Activated CD8-positive, alpha-beta memory T cell treated with anti-CD3 and anti-CD28 coated beads for 24 hours (primary cell): ENCODE measurements around the gene ANK3.

ENCODE experiments used
- DNase-seq: peaks from one replicate; pipeline ENCODE4 v3.0.0-alpha.2; 2020

Gene ANK3

DNA sequence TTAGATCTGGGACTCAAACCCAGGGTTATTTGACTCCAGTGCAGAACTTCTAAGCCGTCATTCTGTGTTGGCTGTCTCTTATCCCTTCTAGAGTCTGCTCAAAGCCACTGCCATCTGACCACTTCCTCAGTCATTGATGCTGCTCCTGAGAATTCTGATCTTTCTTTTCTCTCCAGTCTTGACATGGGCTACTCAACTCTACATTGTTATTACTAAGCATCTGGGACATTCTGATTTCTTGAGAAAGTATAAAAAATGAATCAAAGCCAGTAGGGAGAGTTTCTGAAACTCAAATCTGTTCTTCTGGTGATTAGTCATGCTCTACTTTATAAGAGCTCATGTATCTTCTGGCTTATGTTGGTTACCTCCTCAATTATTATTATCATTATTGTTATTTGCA, 48.7 kb downstream of the ANK3 start:
- DNase-seq: no peak

DNA sequence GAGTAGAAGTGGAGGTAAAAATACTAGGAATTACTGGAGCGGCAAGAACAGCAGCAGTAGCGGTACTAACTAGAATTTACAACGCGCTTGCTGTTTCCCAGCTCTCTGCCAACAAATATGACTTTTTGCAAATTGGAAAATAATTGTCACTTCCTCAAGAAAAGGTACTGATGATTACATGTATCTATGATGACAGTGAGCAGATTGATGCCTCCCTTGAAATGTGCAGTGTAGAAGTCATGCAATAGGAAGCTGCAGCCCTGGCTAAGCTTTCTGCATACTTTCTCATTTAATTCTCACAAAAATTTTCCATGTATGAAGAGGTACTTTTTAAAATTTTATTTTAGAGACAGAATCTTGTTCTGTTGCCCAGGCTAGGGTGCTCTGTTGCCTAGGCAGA, 49.9 kb downstream of the ANK3 start:
- DNase-seq: no peak

DNA sequence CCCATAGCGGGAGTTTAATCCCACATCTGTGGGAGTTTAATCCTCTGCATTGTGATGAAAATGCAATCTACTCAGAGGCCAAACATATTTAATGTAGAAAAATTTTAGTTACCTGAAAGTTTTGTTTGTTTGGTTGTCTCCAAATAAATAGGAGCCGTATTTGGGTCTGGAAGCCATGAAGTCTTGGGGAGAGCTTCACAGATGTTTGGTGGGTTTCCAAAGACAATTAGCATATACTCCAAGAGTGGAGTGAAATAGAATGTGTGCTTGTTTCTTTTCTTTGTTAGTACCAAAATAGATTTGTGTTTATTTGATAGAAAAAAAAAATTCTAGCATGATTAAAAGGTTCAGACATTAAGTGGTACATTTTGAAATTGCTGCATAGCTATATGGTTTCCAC, 50.9 kb downstream of the ANK3 start:
- no peak for DNase-seq

DNA sequence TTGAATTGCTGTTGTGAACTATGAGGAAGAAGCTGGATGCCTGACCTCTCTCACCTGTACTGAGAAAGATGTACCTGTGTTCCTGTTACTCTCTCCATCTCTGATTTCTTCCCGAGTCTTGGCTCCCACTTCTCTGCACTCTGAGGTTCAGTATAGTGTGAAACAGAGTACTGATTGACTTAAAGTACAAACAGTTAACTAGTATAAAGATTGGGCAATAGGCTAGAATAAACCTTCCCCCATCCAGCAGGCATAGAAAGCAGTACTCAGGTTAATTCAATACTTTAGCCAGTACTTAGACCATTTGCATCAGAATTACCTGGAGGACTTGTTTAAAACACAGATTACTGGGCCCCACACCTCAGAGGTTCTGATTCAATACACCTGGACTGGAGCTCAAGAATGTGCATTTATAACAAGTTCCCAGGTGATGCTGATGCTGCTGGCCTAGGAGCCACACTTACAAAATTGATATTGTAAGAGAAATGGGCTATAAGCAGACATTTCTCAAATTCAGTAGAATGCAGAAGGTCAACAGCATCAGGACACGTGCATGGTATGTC, 51.6 kb downstream of the ANK3 start:
- no peak for DNase-seq

DNA sequence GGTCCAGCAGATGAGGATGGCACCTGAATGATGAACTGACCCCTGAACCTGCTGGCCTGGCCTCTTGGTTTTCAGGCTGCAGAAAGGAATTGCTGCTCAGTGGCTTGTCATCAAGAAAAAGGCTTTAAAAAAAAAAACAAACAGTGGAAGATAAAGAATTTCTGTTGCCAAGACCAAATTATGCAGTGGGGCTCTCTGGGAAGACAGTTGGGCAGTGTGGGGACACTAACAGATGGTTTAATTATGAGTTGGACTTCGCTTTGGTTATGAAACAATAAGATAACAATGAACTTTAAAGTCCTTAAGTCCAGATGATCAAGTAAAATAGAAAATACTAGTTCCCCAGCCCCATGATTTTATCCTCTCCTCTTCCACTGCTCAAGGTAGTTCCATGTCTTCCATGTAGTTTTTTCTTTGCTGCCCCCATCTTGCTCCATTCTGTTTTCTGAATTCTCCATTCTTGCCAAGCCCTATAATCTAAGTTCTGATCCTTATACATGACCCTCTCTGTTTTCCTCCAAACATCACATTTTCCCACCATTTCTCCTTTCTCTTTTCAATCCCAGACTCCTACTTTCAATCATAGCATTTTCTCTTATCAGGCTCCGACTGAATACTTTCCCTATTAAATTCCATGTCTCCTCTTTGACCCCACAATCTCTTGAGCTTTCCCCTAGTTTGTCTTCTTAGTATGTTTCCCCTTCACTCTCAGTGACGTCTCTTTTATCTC, 52.6 kb downstream of the ANK3 start:
- DNase-seq: no peak

DNA sequence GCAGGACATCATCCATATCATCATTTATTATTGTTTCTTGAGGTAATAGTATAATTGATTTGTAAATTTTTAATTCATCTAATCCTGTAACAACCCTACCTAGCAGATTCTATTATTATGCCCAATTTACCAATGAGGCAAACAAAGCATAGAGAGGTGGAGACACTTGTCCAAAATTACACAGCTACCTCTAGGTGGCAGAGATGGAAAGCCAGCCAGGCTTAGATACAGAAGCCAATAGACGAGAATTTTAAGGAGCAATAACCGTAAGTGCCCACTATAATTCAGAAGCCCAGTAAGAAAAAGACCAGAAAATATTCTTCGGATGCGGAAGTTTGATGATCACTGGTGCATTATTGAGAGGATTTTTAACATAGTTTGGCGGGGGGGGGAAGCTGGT, 54.0 kb downstream of the ANK3 start:
- DNase-seq: no peak

DNA sequence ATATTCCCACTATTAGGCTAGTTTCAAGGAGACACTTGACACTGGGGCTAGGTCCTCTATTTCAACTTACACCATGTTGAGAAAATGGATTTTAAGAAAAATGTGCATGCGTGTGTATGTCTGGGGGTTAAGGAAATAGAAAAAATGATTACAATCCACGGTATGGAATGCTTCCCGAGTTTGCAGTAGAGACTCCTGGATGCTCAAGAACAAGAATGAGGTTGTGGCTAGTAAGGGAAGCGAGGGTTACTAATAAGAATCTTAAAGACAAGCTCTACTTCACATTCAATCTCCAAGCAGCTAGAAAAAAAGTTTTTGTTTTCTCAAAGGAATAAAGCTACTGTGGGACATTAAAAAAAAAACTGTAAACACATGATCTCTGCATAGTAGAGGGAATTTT, 54.7 kb downstream of the ANK3 start:
- DNase-seq: no peak

DNA sequence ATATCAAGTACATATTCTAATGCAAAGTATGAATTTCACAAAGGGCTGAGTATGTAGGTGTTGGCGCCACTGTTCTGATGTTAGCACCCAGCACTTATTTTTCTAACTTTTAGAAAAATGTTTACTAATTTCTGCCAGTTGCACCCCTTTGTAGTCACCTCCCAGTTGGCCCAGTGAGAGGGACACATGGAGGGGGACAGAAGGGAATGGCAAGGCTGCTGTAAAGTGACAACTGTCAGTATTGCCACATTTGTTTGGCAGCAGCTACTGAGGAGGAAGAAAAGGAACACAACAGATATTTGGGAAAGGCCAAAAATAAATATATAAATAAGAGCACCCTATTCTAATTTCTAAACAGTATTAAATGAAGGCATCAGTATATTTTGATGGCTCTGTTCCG, 57.3 kb downstream of the ANK3 start:
- DNase-seq: no peak

DNA sequence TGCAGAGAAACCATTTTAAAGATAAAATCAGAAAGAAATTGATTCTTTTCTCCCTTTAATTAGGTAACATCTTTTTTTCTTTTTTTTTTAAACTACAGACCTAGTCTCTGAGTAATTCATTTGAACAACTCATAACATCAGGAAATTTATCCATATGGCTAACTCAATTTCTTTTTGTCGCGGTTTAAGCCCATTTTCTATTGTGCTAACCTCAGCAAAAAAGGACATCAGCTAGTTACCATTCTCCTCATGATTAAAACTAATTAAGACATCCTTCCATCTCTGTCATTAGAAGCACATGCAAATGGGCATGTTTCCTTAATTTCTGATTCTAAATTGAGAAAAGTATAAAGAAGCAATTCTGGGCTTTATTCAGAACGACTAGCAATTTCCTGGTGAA, 57.8 kb downstream of the ANK3 start:
- DNase-seq: no peak

DNA sequence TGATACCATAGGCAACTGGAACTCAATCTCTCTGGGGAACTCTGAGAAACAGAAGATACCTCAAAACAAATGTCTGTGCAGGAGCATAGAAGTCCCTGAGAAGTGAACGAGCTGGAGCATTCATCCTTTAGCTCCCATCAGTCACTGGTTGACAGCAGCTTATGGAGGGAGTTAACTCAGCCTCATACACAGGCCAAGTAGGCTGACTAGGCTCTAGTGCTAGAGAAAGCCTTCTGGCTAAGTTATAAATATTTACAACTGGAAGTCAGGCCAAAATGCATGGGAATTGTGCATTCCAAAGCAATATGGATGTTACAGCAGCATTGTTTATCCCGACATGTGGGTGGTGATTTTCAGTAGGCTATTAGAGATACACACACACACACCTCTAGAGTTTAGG, 66.5 kb downstream of the ANK3 start:
- no peak for DNase-seq

DNA sequence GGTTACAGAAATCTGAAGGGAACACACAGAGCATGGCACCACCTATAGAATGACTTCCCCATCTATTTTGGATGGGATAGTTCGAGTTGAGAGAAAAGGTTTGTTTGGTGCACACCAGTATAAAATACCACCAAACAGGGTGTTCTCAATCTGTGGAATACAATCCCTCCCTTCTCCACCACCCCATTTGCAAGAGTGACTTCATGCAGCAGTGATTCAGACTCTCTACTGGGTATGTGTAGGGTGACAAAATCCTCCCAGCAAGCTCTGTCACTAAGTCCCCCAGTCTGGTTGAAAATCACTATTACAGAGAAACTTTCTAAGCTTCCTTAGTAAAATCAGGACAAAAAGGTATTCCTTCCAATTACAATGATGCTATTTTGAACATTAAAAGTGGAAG, 69.0 kb downstream of the ANK3 start:
- DNase-seq: no peak

DNA sequence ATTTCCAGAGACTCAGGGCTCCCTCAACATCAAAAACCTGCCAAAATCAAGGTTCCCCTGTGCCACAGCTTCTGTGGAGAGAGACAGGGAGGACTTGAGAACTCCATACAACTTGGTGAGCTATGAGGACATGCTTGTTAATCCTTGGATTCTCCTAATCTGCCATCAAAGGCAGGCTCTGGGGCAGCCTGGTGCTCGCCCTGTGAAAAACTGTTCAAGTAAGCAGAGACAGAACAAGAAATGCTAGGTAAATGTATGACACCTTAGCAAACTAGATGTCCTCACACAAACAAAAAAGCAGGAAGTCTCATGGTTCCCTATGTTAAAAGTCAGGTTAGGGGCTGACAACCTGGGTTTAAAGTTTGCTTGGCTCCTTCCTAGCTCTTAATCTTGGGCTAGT, 73.6 kb downstream of the ANK3 start:
- DNase-seq: no peak

DNA sequence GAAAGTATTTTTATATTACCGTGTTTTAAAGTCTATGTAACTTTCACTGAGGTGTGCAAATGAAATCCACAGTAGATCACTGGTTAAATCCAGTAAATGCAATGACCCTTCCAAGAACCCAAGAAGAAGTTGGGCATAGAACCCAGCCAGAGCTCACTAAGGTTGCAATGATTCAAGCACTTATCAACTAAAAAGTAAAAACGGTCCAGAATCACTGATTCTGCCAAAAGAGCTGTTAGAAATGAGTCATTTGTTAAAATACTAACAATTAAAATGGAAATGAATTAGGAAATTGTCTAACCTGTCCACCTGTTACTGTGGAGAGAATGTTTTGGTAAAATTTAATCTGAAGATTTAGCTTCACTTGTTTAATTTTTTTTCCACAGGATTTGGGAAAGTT, 74.4 kb downstream of the ANK3 start:
- no peak for DNase-seq

DNA sequence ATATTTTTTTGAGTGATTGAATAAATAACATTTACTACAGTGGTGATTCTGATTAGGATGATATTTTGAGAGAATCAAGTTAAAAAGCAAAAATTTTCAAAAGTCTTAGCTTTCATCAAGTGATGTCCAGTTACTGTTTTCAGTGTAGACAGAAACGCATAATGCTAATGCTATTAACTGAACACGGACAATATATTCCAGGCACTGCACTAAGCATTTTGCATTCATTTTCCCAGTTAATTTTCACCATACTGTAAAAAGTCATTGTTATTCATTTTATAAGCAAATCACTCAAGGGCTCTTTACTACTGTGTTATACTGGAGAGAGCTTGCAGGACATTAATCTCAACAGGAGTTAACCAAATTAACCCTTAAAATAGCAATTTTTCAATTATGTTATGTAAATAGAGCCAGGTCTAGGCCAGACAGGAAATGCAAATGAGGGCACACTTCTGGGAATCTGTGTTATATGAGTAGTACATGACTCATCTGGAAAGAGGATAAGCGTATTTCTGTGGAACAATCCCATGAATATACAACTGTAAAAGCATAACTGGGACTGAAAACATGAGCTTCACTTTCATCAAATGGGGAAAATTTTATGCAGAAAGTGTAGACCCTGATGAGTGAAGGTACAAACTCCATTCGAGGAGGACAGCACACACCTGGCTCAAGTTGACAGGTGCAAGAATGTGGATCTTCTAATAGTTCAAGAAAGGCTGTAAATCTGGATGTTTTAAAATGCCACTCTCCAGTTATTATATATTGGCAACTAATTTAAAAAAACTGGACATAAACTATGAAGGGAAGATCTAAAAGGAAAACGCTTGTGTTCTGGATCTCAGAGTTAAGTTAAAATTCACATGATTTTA, 75.4 kb downstream of the ANK3 start:
- DNase-seq: no peak

DNA sequence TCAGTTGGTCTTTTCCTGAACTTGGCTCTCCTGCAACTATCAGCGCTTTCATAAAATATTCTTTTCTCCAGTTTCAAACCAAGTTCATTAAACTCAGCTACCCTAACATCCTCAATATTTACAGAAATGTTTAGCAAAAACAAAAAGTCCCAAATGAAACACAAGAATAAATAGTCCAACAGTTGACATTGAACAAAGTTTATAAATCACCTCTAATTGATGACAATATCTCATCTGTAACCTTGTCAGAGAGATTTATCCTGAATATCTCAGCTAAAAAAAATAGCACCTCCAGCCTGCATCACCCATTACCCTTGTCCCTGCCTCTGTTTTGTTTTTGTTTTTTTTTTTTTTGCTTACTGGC, 76.1 kb downstream of the ANK3 start:
- DNase-seq: no peak

DNA sequence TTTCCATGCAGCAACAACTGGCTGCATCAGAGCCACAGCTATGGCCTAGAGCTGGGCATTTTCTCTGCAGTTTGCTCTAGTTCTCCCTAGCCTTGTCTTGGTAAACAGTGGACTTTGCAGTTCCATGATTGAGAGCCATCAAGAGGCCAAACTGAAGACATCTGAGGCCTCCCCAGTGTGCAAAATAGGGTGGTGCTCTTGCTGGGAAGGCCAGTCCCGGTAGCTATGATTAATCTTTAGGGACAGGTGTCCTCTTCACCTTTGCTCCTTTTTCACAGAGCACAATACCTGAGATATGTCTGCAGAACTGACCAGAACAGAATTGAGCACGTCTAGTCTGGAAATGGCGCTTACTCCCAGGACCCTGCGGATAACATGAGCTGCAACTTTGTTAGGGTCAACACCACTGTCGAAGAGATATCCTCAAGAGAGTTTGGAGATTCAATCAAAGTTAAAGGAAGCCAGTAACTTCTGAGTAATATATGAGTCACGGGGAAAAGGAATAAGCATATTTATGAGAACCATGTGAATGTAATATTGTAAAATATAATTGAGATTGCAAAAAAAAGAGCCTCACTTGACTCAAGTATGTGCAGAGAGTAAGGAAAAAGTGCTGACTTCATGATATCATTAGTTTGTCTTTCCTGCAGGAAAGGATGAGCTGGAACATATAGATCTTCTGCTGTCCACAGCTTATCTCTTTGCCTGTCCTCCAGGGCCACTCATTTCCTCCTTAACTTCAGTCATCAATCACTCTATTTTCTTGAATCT, 76.7 kb downstream of the ANK3 start:
- DNase-seq: no peak

DNA sequence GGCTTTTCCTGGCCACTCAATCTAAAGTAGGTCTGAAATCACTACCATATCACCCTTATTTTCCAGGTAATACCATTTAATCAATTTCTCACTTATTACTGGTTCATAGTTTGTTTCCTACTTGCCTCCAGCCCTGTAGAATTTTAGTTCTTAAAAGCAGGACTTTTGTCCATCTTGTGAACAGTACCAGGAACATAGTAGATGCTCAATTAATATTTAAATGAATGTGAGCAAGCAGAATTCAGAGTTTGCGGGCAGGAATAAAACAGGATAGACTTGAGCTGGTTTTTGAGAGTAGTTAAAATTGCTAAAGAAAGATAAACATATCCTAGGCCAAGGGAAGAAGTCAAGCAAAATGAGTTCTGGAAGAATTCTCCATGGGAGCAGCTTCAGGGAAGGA, 77.9 kb downstream of the ANK3 start:
- no peak for DNase-seq

DNA sequence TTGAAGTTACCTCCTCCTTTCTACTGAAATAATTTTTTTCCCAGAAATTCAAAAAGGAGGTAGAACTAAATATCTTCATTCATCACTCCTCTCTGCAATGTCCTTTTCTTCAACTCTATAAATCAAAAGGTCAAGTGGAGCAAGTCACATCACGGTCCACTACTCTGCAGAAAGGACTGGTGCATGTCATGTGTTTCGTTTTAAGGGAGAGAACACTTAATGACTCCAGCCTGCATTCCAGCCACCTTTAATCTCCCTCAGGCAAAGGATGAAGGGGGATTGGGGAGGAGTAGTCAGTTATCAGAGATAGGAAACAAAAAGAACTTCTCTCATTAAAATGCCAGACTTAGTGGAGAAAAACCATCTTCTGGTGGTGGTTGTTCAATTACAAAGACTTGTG, 78.9 kb downstream of the ANK3 start:
- no peak for DNase-seq

DNA sequence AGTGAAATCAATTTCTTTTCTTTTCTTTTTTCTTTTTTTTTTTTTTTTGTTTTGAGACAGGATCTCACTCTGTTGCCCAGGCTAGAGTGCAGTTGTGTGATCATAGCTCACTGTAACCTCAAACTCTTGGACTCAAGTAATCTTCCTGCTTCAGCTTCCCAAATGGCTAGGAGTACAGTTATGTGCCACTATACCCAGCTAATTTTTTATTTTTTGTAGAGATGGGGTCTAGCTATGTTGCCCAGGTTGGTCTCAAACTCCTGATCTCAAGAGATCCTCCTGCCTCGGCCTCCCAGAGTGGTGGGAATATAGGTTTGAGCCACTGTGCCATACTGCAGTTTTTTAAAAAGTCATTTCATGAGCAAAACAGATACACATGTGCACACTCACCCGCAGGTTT, 79.8 kb downstream of the ANK3 start:
- DNase-seq: no peak

DNA sequence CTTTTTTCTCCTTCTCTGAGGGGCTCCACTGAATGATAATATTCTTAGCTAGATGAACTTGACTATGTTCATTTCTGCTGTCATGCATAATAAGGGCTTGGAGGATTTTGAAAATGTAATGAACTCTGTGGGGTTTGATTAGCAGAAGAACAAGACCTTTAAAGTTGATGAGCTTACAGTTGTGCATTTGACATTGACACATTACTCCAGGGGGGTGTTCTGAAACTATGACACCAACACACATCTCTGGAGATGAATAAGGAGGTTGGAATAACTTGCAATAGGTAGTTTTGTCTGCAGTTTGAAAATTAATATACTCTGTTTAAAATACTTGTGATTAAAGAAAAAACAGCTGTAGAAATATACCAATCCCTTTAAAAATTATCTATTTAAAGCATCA, 80.3 kb downstream of the ANK3 start:
- no peak for DNase-seq

DNA sequence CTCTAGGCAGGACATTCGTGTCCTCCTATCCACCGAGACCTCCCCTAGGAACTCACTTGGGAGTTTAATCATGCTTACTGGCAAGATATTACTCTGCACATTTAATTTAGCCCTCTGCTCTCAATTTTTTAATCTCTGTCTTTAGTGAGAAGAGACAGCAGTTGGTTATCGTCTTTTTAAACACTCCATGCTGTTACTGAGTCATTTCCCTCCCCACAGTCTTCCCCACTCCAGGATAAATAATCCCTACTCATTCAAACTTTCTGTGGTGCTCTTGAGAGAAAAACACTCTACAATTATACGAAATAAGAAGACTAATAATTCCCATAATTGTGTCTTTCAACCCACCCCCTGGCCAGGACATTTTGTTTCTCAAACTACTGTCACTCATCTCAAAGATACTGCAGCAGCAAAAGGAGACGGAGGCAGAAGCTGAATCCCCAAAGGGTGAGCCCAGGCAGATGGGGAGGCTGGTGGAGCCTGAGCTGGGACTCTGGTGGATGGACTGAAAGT, 84.2 kb downstream of the ANK3 start:
- DNase-seq: no peak

DNA sequence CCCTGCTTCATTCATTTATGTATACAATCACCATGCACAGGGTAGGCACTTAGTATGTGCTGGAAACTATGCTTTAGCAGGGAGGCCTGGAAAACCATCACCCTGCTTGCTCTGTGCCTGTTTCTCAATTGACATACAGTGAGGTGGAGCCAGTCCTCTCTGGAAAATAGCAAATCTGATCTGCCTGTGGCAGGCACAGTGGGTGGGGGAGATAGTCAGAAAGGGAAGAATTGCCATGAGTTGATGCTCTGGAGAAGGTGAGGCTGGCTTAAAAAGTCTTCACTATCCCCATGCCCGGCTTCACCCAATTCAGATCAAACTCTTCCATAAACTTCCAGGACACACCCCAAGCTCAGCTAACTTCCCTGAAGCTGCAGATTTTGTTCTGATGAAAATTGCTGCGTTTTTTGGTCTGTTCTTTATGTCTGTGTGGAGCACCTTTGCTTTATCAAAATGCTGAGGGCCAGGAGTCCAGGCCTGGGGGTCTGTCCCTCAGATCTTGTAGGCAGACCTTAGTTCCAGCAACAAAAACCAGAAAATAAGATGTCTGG, 84.8 kb downstream of the ANK3 start:
- DNase-seq: no peak

DNA sequence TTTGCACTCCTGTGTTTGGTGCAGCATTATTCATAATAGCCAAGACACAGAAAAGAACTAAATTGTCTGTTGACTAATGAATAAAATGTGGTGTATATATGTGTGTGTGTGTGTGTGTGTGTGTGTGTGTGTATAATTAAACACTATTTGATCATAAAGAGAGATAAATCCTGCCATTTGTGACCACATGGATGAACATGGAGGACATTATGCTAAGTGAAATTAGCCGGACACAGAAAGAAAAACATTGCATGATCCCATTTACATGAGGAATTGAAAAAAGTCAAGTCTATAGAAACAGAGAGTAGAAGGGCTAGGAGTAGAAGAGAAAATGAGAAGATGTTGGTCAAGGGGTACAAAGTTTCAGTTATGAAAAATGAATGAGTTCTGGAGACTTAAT, 85.9 kb downstream of the ANK3 start:
- DNase-seq: no peak
